ENCODE data around the gene NEGR1.

The NEGR1 gene

GRCh38 chr1:71656902-71657301, 625.4 kb downstream of the NEGR1 start:
- no peak overlapping the region for H3K4me3 ChIP-seq (ENCODE audit: low read depth, low read length)
- TF ChIP-seq CTCF (IDR thresholded peaks at IDR 0.05; ENCODE audit: low read depth, low read length, missing control alignments) = no peak
- DNase-seq (ENCODE audit: low read depth) = no peak

- TF ChIP-seq CTCF (IDR thresholded peaks at IDR 0.05; ENCODE audit: low read depth, low read length, missing control alignments) = no peak
- H3K4me3 ChIP-seq (ENCODE audit: low read depth, low read length) = no peak overlapping the region
Observed at GRCh38 chr1:71655604-71656003, 626.7 kb downstream of the NEGR1 start.

GRCh38 chr1:71653952-71654351, 628.4 kb downstream of the NEGR1 start:
- no peak overlapping the region for H3K4me3 ChIP-seq (ENCODE audit: low read depth, low read length)
- DNase-seq (ENCODE audit: low read depth) = no peak
- TF ChIP-seq CTCF (IDR thresholded peaks at IDR 0.05; ENCODE audit: low read depth, low read length, missing control alignments) = no peak

More at GRCh38 chr1:71655604-71656003, 626.7 kb downstream of the NEGR1 start:
- no peak for DNase-seq (ENCODE audit: low read depth)

- H3K4me3 ChIP-seq (ENCODE audit: low read depth, low read length) = no peak overlapping the region
- no peak for TF ChIP-seq CTCF (IDR thresholded peaks at IDR 0.05; ENCODE audit: low read depth, low read length, missing control alignments)
- DNase-seq (ENCODE audit: low read depth) = no peak
Observed at GRCh38 chr1:71651214-71651613, 631.1 kb downstream of the NEGR1 start.

GRCh38 chr1:71650119-71650518, 632.2 kb downstream of the NEGR1 start:
- no peak for DNase-seq (ENCODE audit: low read depth)
- TF ChIP-seq CTCF (IDR thresholded peaks at IDR 0.05; ENCODE audit: low read depth, low read length, missing control alignments) = no peak
- no peak overlapping the region for H3K4me3 ChIP-seq (ENCODE audit: low read depth, low read length)

- H3K4me3 ChIP-seq (ENCODE audit: low read depth, low read length) = no peak overlapping the region
- no peak for DNase-seq (ENCODE audit: low read depth)
- TF ChIP-seq CTCF (IDR thresholded peaks at IDR 0.05; ENCODE audit: low read depth, low read length, missing control alignments) = no peak
Observed at GRCh38 chr1:71649608-71650007, 632.7 kb downstream of the NEGR1 start.

GRCh38 chr1:71647513-71648300, 634.6 kb downstream of the NEGR1 start:
- TF ChIP-seq CTCF (IDR thresholded peaks at IDR 0.05; ENCODE audit: low read depth, low read length, missing control alignments) = no peak
- DNase-seq (ENCODE audit: low read depth) = no peak
- H3K4me3 ChIP-seq (ENCODE audit: low read depth, low read length) = no peak overlapping the region
